Motor neuron (in vitro differentiated cells): ENCODE measurements around the gene CDO1. TPM values are rescaled to one million over a fixed set of nuclear protein-coding genes. Genes with fewer than 3 reads are reported as not detected.
"Not testable (repeated sequence)": the region's sequence is repeated elsewhere in the genome, so short reads cannot be mapped to it uniquely, and the experiment has no call there.

Experiments used
- ATAC-seq, 8 experiments: fragments of 200-7000 bp; cut with Tn5 transposase; replicated peaks in 6 of 8; 2 replicates each; pipeline ENCODE4 v1.8.0; 2021; ENCODE audit warnings: mild to moderate bottlenecking in 8 of 8, moderate library complexity in 8 of 8
- H3K27ac ChIP-seq, 2 donors: fragments of 250-450 bp; sonication (Bioruptor Pico); 2 replicates each; pipeline ENCODE4 v1.9.0; 2021; ENCODE audit warnings: antibody characterized with exemption in 2 of 2, mild to moderate bottlenecking in 2 of 2, moderate library complexity in 1 of 2
- H3K4me1 ChIP-seq, 2 donors: fragments of 250-450 bp; sonication (Bioruptor Pico); replicated peaks in 1 of 2; 2 replicates each; pipeline ENCODE4 v1.6.1; 2021; ENCODE audit warnings: antibody characterized with exemption in 2 of 2, mild to moderate bottlenecking in 2 of 2, moderate library complexity in 1 of 2
- H3K4me3 ChIP-seq, 5 donors: fragments of 250-450 bp; sonication (Bioruptor Pico); 2 replicates each; pipeline ENCODE4 v1.9.0; 2021; ENCODE audit warnings: antibody characterized with exemption in 5 of 5, mild to moderate bottlenecking in 5 of 5, moderate library complexity in 4 of 5
- WGBS, 10 experiments: fragments of 450-650 bp; shearing (Covaris generic); methylation state at CpG; one replicate each; pipeline ENCODE4 v1.0.0; 2022; 5-methylcytosine and 5-hydroxymethylcytosine counted together
- in situ Hi-C, 9 experiments: fragments of 400-800 bp; cut with MboI; loops; one replicate each; pipeline ENCODE4 v1.15.0; 2021; ENCODE audit warnings: low sequenced_read_pairs in 9 of 9, low pct_unique_long_range_greater_than_20kb in 2 of 9; ENCODE audit not compliant: unreplicated experiment in 9 of 9
- total RNA-seq, 8 experiments: library from RNA; unstranded; fragments of 300-600 nt; gene quantifications; 2 replicates each; pipeline versions ENCODE4 v1.2.3 to v1.2.4, GENCODE V29; 2022

The CDO1 gene
- total RNA-seq, 8 experiments from 2014 or later = 0.36 to 158 (median 36.0) TPM

DNA sequence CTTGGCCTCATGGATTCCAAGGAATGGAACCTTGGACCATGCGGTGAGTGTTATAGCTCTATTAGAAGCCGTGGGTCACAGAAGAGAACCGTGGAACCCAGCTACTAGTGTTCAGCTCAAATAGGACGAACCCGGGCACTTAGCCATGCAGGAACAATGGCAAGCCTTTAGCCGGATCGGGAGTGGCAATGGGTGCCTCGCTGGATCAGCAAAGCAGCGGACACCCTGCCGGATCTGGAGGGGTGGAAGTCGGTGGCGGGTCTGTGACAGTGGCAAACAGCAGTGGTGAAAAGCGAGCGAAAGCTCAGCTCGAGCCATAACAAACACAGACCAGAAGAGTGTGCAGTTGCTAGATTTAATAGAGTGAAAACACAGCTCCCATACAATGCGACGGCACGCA lies 2.4 kb upstream of the CDO1 start:
- no peak for ATAC-seq
- Histone ChIP-seq H3K4me1 (peaks cover 18 to 24% of the 10 kb centered on the region in 2 donors), H3K4me3 (no peak overlapping the region), H3K27ac (no peak overlapping the region)
- WGBS, 10 experiments = 88 to 100% (median 91%) methylated on average over 1 to 11 of the region's 18 CpGs; no CpG with 5 or more reads in 4 of the 10 experiments
- in situ Hi-C loops = no loop called here

DNA sequence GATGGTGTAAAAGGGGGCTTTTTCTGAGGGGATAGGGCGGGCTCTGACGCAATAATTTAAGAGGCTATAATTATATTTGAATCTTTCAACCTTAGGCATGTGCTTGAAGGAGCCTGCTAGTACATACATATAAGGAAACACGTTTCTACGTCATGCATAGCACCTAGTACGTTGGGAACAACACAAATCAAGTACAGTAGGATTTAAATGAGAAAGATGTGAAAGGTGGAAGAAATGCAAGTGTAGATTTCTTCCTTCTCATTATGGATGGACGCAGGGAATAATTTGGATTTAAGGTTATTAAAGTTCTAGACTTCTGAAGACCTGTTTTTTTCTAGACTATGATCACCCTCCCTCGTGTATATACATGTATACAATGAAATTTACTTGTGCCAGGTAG lies 927 bp upstream of the CDO1 start:
- Histone ChIP-seq H3K4me1 (peaks cover 21 to 30% of the 10 kb centered on the region in 2 donors), H3K4me3 (peak overlapping the region; percentile 66 to 74 (median 70)), H3K27ac (peak overlapping the region; percentile 98 to 99)
- in situ Hi-C loops = no loop called here
- no peak for ATAC-seq
- WGBS, 10 experiments = 22 to 100% (median 66%) methylated on average over 1 to 7 of the region's 7 CpGs

DNA sequence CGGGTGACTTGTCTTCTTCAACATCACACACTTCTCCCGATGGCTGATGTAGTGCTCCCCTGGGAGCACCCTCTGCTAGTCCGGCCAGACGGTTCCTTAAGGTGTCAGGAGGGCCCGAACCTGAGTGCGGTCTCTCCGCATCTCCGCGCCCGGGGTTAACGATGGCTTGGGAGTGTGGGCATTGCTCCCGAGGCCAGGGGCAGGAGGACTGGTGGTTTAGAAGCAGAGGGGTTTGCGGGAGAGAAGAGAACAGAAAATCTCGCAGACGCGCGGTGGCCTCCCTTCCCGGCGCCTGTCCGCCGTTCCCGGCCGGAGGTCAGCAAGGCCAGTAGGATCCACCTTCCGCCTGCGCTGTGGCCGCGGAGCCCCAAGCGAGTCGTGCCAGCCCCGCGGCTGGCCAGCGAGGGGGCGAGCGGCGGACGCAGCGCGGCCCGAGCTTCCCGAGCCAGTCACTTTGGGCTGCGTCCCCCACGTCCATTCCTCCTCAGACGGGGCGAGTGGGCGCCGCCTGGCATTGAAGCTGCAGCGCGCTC lies 700 bp downstream of the CDO1 start:
- Histone ChIP-seq H3K27ac (peak overlapping the region; percentile 98 to 99), H3K4me1 (peaks cover 21 to 30% of the 10 kb centered on the region in 2 donors), H3K4me3 (peak overlapping the region; percentile 66 to 74 (median 70))
- peak in 7 of 8 experiments; percentile 3 to 38 (median 20) for ATAC-seq
- in situ Hi-C loops = no loop called here
- whole genome bisulfite sequencing, 10 experiments = 0% methylated on average over 2 to 11 of the region's 48 CpGs; no CpG with 5 or more reads in 5 of the 10 experiments

DNA sequence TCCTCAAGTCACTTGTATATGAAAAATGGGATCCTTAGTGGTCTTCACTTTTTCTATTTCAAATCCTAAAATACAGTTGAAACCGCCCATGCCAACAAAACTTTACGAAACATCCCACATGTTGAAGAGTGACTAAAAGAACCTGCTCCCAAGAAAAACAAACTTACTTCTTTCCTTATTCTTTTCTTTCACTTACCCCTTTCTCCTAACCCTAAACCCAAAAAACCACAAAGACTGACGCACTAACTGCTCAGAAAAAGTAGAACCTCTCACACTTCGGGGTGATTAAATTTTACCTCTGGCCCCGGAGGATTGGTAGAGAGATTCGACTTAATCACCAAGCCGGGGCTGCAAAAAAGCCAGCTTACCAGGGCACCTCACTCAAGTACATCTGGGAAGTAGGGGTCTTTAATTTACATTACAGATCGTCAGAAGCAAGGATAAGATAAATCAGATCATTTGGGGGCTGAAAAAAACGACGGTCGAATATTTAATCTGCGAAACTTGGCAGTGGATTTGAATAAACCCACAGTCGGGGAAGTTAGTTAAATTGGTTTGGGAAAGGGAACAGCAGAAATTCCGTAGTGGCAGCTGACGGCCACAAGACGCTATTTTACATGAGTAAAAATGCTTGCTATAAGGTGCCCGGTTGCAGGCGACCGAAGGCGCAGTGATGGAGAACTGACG lies 1.3 kb downstream of the CDO1 start:
- H3K4me3 ChIP-seq = peak overlapping the region; percentile 66 to 74 (median 70)
- no peak for ATAC-seq
- peaks cover 21 to 30% of the 10 kb centered on the region in 2 donors for H3K4me1 ChIP-seq
- no peak overlapping the region for H3K27ac ChIP-seq
- 0 to 63% (median 14%) methylated on average over 1 to 18 of the region's 21 CpGs for WGBS, 10 experiments
- in situ Hi-C loops = no loop called here

DNA sequence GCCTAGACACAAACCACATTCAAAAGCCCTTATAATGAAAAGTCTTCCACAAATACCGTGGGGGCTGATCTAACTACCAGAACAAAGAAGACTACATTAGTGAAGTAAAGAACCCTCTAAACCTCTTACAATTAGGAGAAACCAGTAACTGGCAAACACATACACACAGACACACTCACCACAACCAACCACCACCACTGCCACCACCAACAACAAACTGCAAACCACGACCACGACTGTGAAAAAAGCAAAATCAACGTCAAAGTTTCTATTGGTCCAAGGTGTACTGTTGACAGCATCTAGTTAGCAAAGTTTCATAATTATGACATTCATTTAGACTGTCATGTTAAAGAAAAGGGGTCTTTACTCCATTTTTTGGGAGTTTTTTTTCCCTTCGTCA lies 2.7 kb downstream of the CDO1 start:
- 50 to 100% (median 86%) methylated on average over 1 to 5 of the region's 5 CpGs for WGBS, 10 experiments
- H3K27ac ChIP-seq = no peak overlapping the region
- in situ Hi-C loops = no loop called here
- ATAC-seq = no peak
- peaks cover 21 to 30% of the 10 kb centered on the region in 2 donors for H3K4me1 ChIP-seq
- H3K4me3 ChIP-seq = no peak overlapping the region

DNA sequence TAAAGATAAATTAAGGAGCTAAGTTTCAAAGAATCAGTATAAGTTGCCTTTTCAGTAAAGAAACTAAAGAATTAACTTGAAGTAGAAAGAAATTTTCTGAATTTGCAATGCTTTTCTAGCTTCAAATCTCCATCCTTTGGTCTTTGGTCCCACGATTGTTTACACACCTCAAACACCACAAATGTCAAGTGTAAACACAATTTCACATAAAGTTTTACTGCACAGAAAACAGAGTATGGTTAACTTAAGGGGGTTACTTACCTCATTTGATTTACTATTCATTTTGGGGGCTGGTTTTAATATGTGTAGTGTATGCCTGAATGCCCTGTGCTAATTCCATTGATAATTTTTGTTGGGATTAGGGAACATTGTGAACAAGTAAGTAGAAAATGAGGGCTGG lies 4.1 kb downstream of the CDO1 start:
- no peak overlapping the region for H3K4me3 ChIP-seq
- H3K27ac ChIP-seq = no peak overlapping the region
- in situ Hi-C loops = no loop called here
- peaks cover 17 to 22% of the 10 kb centered on the region in 2 donors for H3K4me1 ChIP-seq
- ATAC-seq = no peak
- 0 to 100% (median 83%) methylated on average over 1 of the region's 1 CpG; no CpG with 5 or more reads in 1 of the 10 experiments for WGBS, 10 experiments

DNA sequence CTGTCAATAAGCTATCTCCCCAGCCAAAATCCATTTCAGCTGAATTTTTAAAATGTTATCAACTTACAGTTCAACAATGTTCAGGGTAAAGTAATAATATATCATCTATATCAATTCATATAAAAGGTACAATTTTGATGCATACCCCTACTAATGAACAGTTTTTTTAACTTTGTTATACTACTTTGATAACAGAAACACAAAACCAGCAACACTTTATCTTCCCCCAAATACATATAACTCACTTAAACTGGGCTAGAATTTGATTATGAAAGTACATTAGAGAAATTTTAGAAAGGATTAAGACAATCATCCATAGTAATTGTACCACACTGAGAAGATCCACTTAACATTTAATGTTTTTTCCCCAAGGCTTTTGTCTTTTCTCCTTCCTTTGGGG lies 5.1 kb downstream of the CDO1 start:
- H3K4me3 ChIP-seq = no peak overlapping the region
- H3K4me1 ChIP-seq = peaks cover 15 to 20% of the 10 kb centered on the region in 2 donors
- in situ Hi-C loops = no loop called here
- H3K27ac ChIP-seq = no peak overlapping the region
- ATAC-seq = no peak

DNA sequence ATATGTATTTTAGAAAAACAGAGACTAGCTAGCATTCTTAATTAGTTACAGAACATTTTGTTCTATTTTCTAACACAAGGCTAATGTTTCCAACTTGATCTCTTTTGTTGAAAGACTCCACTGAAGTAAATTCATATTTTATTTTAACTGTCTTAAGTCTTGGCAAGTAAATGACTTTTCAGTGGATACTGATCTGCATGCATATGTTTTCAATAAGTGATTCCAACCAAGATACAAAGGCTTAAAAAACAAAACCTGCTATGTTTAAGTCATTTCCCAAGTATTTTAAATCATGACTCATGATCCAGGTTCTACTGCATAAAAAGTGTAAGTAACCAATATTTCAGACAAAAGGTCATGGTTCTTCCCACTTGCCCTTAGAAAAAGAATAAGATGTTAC lies 5.7 kb downstream of the CDO1 start:
- no peak overlapping the region for H3K4me3 ChIP-seq
- H3K27ac ChIP-seq = no peak overlapping the region
- peaks cover 15 to 20% of the 10 kb centered on the region in 2 donors for H3K4me1 ChIP-seq
- in situ Hi-C loops = no loop called here
- ATAC-seq = peak in 2 of 8 experiments; percentile 37 to 39

DNA sequence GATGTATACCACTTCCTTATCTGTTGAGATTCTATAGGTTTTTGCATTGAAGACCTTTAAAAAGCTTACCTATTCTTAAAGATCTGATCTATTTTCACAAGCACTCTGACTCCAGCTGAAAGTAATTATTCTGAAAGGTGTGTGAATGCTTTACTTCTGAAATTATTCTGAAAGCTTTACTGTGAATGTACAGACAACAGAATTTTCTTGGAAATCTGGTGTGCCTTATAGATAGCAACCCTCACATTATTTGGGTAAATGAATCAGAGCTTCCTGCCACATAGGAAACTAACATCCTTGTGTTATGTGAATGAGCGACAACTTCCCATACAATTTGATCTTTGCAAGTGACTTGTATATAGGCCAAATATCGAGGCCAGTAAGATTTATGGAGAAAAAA lies 6.5 kb downstream of the CDO1 start:
- no peak for ATAC-seq
- Histone ChIP-seq H3K27ac (no peak overlapping the region), H3K4me3 (no peak overlapping the region), H3K4me1 (peaks cover 13 to 18% of the 10 kb centered on the region in 2 donors)
- 0 to 100% (median 80%) methylated on average over 1 to 2 of the region's 2 CpGs; no CpG with 5 or more reads in 1 of the 10 experiments for WGBS, 10 experiments
- in situ Hi-C loops = no loop called here

DNA sequence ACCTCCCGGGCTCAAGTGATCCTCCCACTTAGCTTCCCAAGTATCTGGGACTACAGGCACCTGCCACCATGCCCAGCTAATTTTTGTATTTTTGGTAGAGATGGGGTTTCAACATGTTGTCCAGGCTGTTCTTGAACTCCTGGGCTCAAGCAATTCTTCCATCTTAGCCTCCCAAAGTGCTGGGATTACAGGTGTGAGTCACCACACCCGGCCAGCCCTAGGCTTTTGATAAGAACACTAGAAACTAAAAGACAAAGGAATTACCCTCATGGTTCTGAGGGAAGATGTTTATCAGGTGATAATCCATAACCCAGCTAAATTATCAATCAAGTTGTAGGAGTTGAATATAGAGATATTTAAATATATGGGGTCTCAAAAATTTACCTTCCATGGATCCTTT lies 8.4 kb downstream of the CDO1 start:
- H3K27ac ChIP-seq, H3K4me1 ChIP-seq, H3K4me3 ChIP-seq, in situ Hi-C loops, ATAC-seq: not testable (repeated sequence)
- WGBS, 10 experiments = 17 to 100% (median 92%) methylated on average over 1 to 2 of the region's 2 CpGs; no CpG with 5 or more reads in 2 of the 10 experiments

DNA sequence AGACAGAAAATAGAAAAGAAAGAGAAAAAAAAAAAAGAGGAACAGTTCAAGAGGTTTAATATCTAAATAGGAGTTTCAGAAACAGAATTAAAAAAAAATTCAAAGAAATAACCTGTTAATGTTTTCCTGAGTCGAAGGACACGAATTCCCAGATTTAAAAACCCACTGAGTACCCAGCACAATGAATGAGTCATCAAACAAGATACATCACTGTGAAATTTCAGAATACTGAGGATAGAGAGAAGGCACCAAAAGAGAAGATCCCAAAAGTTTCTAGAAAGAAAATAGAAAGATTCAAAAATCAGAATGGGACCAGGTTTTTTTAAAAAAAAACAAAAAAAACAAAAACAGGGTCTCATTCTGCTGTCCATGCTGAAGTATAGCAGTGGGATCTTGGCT lies 8.8 kb downstream of the CDO1 start:
- H3K27ac ChIP-seq = no peak overlapping the region
- H3K4me3 ChIP-seq = no peak overlapping the region
- in situ Hi-C loops = no loop called here
- WGBS, 10 experiments = 4 to 95% (median 83%) methylated on average over 2 of the region's 2 CpGs
- H3K4me1 ChIP-seq = no peaks in the 10 kb centered on the region
- ATAC-seq = no peak

DNA sequence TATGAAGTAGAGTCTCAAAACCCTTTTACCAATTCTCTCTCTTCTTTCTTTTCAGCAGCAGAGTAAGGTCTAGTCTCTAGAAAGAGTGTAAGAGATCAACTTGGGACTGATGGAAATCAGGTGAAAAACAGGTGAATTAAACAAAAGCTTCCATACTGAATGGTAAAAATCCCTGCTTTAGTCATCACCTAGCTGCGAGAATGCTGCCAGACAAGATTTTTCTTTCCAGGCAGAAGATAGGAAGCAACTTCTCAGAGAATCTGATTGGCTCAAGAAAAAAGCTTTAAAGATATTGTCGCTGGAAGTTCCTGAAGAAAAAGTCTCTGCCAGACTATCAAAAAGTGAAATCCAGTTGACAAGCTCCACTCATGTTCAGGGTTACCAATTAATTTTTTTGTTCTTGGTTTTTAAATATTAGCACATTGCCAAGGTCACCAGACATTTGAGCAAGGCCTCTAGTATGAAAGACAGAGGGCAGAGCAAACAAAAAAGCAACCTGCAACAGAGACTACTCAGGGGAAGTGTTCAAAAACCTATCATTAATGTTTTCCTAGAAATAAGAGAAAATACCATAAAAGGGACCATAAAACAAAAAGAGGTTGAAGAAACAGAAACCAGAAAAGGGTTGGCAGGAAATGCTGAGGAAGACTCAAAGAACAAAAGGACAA lies 9.3 kb downstream of the CDO1 start:
- no peaks in the 10 kb centered on the region for H3K4me1 ChIP-seq
- WGBS, 10 experiments = 57 to 100% (median 82%) methylated on average over 1 to 2 of the region's 2 CpGs; no CpG with 5 or more reads in 1 of the 10 experiments
- no peak for ATAC-seq
- in situ Hi-C loops = no loop called here
- no peak overlapping the region for H3K27ac ChIP-seq
- H3K4me3 ChIP-seq = no peak overlapping the region

DNA sequence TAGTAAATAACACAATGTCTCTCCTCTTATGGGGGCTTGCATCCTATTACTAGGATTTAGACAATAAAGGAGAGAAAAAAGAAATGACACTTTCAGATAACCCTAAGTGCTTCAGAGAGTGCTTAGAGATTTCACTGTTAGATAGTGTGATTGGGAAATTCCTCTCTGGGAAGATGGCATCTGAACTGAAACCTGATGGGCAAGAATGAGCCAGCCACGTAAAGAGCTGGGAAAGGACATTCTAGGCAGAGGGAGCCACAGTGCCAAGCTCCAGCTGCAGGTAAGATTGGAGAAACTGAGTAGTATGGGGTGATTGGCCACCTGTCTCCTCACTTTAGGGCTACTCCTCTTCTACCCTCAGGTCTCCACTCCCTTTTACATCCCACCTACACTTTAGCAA lies 14.5 kb downstream of the CDO1 start:
- Histone ChIP-seq H3K27ac (no peak overlapping the region), H3K4me3 (no peak overlapping the region), H3K4me1 (no peaks in the 10 kb centered on the region)
- no peak for ATAC-seq
- in situ Hi-C loops = no loop called here
- 0 to 100% methylated on average over 1 of the region's 1 CpG; no CpG with 5 or more reads in 8 of the 10 experiments for WGBS, 10 experiments
